ENCODE results near the gene CLCNKB. TPM values are rescaled to one million over a fixed set of nuclear protein-coding genes. Genes with fewer than 3 reads are reported as not detected.

The CLCNKB gene
- total and polyA plus RNA-seq, 2 of the 13 experiments (the other 11 are each of a cell fraction or from before 2014, with no cell fraction given), result 0.04 TPM; not detected in 1

DNA sequence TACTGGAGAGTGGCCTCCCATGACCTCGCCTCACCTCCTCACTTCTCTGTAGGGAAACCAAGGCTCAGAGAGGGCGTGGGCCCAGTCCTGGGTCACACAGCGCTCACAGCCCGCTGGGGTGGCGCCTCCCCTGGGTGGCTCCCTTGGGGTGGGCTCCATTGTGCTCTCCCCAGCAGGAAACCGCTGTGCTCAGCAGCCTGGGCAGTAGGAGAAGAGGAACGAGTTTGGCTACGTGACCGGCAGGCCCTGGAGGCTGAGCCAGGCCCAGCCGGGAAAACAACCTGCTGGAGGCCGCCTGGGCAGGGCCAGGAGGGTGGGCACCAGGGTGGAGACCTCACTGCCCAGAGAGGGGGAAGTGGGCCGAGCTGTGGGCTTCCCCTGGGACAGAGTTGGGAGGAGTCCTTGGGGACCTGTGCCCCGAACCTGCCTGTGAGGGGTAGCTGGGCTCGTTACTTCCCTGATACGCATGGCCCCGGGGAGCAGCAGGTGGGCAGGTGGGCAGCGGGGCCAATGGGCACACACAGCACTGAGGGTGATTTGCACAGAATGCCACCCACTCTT, 44.8 kb downstream of the CLCNKB start:
- no peaks in the 10 kb centered on the region for H4K20me1 ChIP-seq (ENCODE audit: insufficient read depth, low read length)
- ATAC-seq, result peak; percentile 13; the same call in 2 of the 3 replicates
- peaks cover 50% of the 10 kb centered on the region for H3K4me1 ChIP-seq (ENCODE audit: insufficient read depth, low read length)
- H3K27ac ChIP-seq (ENCODE audit: extremely low read length, insufficient read depth, low read length), result no peak overlapping the region
- WGBS (ENCODE audit: low lambda C conversion rate), result no CpG with 5 or more reads among the region's 17 CpGs
- DNase-seq (ENCODE audit: low spot score), result no peak
- FAIRE-seq, result no peak
- H3K4me3 ChIP-seq (replicated peaks in 1 of 3; ENCODE audit: insufficient read depth in 1 of 3, low read depth in 2 of 3, low read length in 3 of 3), result peak overlapping the region in 1 of 3 experiments; percentile 59; a peak in 1 of 6 replicates
- ChIA-PET POLR2A (no interaction called here), CTCF (ENCODE audit: low intra/inter-chr PET ratio, low total read pairs) (no interaction called here)
- no TSS peak for BruUV-seq (replicated peaks)
- no peak overlapping the region for H2AFZ ChIP-seq (ENCODE audit: low read length)
- H3K79me2 ChIP-seq (ENCODE audit: insufficient read depth, low read length), result no peaks in the 10 kb centered on the region
- H3K36me3 ChIP-seq (replicated peaks in 1 of 2; ENCODE audit: control insufficient read depth in 1 of 2, insufficient read depth in 2 of 2, low read length in 2 of 2), result no peaks in the 10 kb centered on the region
- intact Hi-C loops (cut with micrococcal nuclease; ENCODE audit: unreplicated experiment), result no loop called here
- TF ChIP-seq CBX5 (CRISPR knock-in tag; IDR thresholded peaks at IDR 0.05; ENCODE audit: borderline replicate concordance) (no peak), ZNF460 (CRISPR knock-in tag; IDR thresholded peaks at IDR 0.05; ENCODE audit: borderline replicate concordance) (no peak), KAT2B (IDR thresholded peaks at IDR 0.05; ENCODE audit: borderline replicate concordance, low read depth, low read length) (no peak), HMGA1 (CRISPR knock-in tag; conservative IDR thresholded peaks at IDR 0.05) (no peak), ZMYM3 (CRISPR knock-in tag; IDR thresholded peaks at IDR 0.05) (peak; percentile 76), SATB2 (CRISPR knock-in tag; IDR thresholded peaks at IDR 0.05) (no peak), ZFX (CRISPR knock-in tag; IDR thresholded peaks at IDR 0.05; ENCODE audit: low read depth) (0 out of 2 replicates have a peak, but pooled peaks have one; percentile 19), XBP1 (CRISPR knock-in tag; IDR thresholded peaks at IDR 0.05) (no peak), HNRNPL (IDR thresholded peaks at IDR 0.05; ENCODE audit: low read depth, low read length) (peak; percentile 78; the same call in 1 of the 2 replicates), ZNF768 (CRISPR knock-in tag; IDR thresholded peaks at IDR 0.05) (peak; percentile 99), MIER2 (CRISPR knock-in tag; IDR thresholded peaks at IDR 0.05) (no peak), TBX2 (CRISPR knock-in tag; IDR thresholded peaks at IDR 0.05; ENCODE audit: borderline replicate concordance) (no peak)
- TF ChIP-seq, protein P1, sequence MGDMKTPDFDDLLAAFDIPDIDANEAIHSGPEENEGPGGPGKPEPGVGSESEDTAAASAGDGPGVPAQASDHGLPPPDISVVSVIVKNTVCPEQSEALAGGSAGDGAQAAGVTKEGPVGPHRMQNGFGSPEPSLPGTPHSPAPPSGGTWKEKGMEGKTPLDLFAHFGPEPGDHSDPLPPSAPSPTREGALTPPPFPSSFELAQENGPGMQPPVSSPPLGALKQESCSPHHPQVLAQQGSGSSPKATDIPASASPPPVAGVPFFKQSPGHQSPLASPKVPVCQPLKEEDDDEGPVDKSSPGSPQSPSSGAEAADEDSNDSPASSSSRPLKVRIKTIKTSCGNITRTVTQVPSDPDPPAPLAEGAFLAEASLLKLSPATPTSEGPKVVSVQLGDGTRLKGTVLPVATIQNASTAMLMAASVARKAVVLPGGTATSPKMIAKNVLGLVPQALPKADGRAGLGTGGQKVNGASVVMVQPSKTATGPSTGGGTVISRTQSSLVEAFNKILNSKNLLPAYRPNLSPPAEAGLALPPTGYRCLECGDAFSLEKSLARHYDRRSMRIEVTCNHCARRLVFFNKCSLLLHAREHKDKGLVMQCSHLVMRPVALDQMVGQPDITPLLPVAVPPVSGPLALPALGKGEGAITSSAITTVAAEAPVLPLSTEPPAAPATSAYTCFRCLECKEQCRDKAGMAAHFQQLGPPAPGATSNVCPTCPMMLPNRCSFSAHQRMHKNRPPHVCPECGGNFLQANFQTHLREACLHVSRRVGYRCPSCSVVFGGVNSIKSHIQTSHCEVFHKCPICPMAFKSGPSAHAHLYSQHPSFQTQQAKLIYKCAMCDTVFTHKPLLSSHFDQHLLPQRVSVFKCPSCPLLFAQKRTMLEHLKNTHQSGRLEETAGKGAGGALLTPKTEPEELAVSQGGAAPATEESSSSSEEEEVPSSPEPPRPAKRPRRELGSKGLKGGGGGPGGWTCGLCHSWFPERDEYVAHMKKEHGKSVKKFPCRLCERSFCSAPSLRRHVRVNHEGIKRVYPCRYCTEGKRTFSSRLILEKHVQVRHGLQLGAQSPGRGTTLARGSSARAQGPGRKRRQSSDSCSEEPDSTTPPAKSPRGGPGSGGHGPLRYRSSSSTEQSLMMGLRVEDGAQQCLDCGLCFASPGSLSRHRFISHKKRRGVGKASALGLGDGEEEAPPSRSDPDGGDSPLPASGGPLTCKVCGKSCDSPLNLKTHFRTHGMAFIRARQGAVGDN (CRISPR knock-in tag; IDR thresholded peaks at IDR 0.05), result peak; percentile 38; the same call in 1 of the 2 replicates
- TF ChIP-seq, protein P2, sequence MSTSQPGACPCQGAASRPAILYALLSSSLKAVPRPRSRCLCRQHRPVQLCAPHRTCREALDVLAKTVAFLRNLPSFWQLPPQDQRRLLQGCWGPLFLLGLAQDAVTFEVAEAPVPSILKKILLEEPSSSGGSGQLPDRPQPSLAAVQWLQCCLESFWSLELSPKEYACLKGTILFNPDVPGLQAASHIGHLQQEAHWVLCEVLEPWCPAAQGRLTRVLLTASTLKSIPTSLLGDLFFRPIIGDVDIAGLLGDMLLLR (CRISPR knock-in tag; IDR thresholded peaks at IDR 0.05), result no peak
- TF ChIP-seq, protein P3, sequence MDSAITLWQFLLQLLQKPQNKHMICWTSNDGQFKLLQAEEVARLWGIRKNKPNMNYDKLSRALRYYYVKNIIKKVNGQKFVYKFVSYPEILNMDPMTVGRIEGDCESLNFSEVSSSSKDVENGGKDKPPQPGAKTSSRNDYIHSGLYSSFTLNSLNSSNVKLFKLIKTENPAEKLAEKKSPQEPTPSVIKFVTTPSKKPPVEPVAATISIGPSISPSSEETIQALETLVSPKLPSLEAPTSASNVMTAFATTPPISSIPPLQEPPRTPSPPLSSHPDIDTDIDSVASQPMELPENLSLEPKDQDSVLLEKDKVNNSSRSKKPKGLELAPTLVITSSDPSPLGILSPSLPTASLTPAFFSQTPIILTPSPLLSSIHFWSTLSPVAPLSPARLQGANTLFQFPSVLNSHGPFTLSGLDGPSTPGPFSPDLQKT (CRISPR knock-in tag; IDR thresholded peaks at IDR 0.05; ENCODE audit: borderline replicate concordance), result no peak
- peaks cover 2 to 57% of the 10 kb centered on the region in 2 experiments; a peak in 4 of 5 replicates for H3K27me3 ChIP-seq (ENCODE audit: control insufficient read depth in 1 of 2, insufficient read depth in 2 of 2, low read length in 2 of 2)
- 0 out of 2 replicates have a peak overlapping the region, but pooled peaks have one; percentile 29 for H3K9ac ChIP-seq (ENCODE audit: insufficient read depth, low read depth, low read length)
- in situ Hi-C loops (cut with HindIII; ENCODE audit: extremely low pct_ligation_motif_present, low pct_unique_long_range_greater_than_20kb), result no loop called here
- H3K9me3 ChIP-seq (ENCODE audit: low read length), result no peaks in the 10 kb centered on the region
- peak overlapping the region; percentile 61 for H3K4me2 ChIP-seq (ENCODE audit: low read depth, low read length)

All from HepG2 (cell line).